Body of pancreas (tissue), 4 donors: ENCODE measurements around the gene KAT2A. TPM values are rescaled to one million over a fixed set of nuclear protein-coding genes. Genes with fewer than 3 reads are reported as not detected.
"Not testable (repeated sequence)": the region's sequence is repeated elsewhere in the genome, so short reads cannot be mapped to it uniquely, and the experiment has no call there.

ENCODE experiments used
- ATAC-seq: fragments of 150-250 bp; one replicate; pipeline ENCODE4 v1.9.1; 2016
- DNase-seq, 4 donors: peaks; one replicate each; pipeline ENCODE4 v3.0.0-alpha.2; 2019
- H3K27ac ChIP-seq, 4 donors: fragments of 200-600 bp; sonication (generic); 1 replicate in 3 of 4; 2 replicates in 1 of 4; pipeline versions ENCODE4 v1.5.1 to v1.6.1; 2016 to 2019; ENCODE audit warnings: mild to moderate bottlenecking in 1 of 4, mixed read lengths in 1 of 4, moderate library complexity in 1 of 4
- H3K27me3 ChIP-seq, 2 donors: fragments of 200-600 bp; sonication (generic); one replicate each; pipeline ENCODE4 v1.6.0; 2016; ENCODE audit warnings: mild to moderate bottlenecking in 1 of 2
- H3K36me3 ChIP-seq, 2 donors: fragments of 200-600 bp; sonication (generic); replicated peaks in 1 of 2; 2 replicates each; pipeline ENCODE4 v1.5.1; 2016; ENCODE audit warnings: low read depth in 2 of 2; ENCODE audit not compliant: insufficient read depth in 1 of 2
- H3K4me1 ChIP-seq: fragments of 200-600 bp; sonication (generic); one replicate; pipeline ENCODE4 v1.6.0; 2016
- H3K4me3 ChIP-seq, 2 donors: fragments of 200-600 bp; sonication (generic); 1 replicate in 1 of 2; 2 replicates in 1 of 2; pipeline ENCODE4 v1.5.1; 2016 to 2019
- H3K9me3 ChIP-seq, 3 donors: fragments of 200-600 bp; sonication (generic); 1 replicate in 2 of 3; 2 replicates in 1 of 3; pipeline ENCODE4 v1.5.1; 2016
- POLR2A ChIP-seq, 3 donors: fragments of 450-650 bp; IDR thresholded peaks; one replicate each; pipeline ENCODE4 v1.6.1; 2016; ENCODE audit warnings: antibody characterized with exemption in 3 of 3, mild to moderate bottlenecking in 2 of 3
- WGBS, 2 donors: methylation state at CpG; one replicate each; pipeline ENCODE4 v1.1.5; 2017; 5-methylcytosine and 5-hydroxymethylcytosine counted together
- intact Hi-C: fragments of 100-400 bp; cut with DNase I; formaldehyde crosslinking; loops from one replicate; pipeline ENCODE4 v1.15.1; 2023
- total RNA-seq, 2 donors: library from RNA; depleted of rRNA; stranded (reverse); fragments of >200 nt; gene quantifications; one replicate each; pipeline ENCODE4 v1.1.0, GENCODE V29; 2016
- TF ChIP-seq, protein P1 (sequence below), 7 experiments: fragments of 450-650 bp in 4 of 7; fragments of 200-600 bp in 3 of 7; sonication (generic) in 3 of 7; IDR thresholded peaks; one replicate each; pipeline ENCODE4 v1.5.1; 2016 to 2019; ENCODE audit warnings: antibody characterized with exemption in 7 of 7

Gene KAT2A
- total RNA-seq, 2 donors from 2014 or later: 50.6 to 58.7 TPM

DNA sequence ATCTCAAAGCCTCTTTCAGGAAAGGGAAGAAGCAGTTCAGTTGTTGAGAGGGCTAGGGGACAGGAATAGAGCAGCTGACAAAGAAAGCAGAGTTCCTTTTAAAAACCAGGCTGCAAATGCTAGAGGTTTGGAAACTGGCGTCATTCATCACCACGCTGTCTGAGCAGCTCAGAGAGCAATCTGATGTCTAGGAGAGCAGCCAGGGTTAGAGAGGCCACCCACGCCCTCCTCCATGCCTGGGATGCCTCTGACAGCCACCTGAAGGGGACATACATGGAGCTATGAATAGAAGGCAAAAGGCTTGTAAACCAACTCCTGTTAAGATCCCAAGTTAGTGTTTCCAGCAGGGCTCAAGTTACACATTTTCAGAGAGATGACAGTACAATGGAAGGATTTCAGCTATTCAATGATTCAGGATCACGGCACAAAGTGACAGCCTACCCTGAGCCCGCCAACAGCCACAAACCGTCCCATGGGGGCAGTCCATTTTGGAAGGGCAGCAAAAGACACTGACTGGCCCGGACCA lies 21.3 kb upstream of the KAT2A start:
- intact Hi-C loops: no loop called here
- DNase-seq: no peak
- no peak overlapping the region for H3K4me3 ChIP-seq
- 76 to 81% methylated on average over 4 to 7 of the region's 7 CpGs for WGBS, 2 donors
- H3K27me3 ChIP-seq: no peaks in the 10 kb centered on the region
- peaks cover 0 to 4% of the 10 kb centered on the region in 2 donors for H3K36me3 ChIP-seq
- peaks cover 38% of the 10 kb centered on the region for H3K4me1 ChIP-seq
- no peak for ATAC-seq
- no peak for TF ChIP-seq POLR2A (IDR thresholded peaks at IDR 0.05)
- TF ChIP-seq, protein P1, sequence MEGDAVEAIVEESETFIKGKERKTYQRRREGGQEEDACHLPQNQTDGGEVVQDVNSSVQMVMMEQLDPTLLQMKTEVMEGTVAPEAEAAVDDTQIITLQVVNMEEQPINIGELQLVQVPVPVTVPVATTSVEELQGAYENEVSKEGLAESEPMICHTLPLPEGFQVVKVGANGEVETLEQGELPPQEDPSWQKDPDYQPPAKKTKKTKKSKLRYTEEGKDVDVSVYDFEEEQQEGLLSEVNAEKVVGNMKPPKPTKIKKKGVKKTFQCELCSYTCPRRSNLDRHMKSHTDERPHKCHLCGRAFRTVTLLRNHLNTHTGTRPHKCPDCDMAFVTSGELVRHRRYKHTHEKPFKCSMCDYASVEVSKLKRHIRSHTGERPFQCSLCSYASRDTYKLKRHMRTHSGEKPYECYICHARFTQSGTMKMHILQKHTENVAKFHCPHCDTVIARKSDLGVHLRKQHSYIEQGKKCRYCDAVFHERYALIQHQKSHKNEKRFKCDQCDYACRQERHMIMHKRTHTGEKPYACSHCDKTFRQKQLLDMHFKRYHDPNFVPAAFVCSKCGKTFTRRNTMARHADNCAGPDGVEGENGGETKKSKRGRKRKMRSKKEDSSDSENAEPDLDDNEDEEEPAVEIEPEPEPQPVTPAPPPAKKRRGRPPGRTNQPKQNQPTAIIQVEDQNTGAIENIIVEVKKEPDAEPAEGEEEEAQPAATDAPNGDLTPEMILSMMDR (IDR thresholded peaks at IDR 0.05): no peak
- peak overlapping the region in 2 of 4 donors; percentile 31 to 60 for H3K27ac ChIP-seq
- H3K9me3 ChIP-seq: no peaks in the 10 kb centered on the region

DNA sequence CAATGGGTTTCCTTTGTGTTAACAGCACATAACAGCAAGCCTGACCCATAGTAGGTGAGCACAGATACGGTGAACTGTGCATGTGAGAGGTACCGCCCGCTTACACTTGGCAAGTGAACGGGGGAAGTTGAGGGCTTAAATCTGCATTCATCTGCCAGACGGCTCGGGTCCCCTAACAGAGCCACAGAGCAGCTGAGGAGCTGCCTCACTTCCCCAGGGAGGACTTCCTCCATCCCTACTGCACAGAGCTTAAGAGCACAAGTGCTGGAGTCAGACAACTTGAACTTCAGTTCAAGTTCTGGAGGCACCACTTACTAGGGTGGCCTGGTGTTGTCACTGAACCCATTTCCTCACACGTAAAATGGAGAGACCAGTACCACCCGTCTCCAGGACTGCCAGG lies 20.2 kb upstream of the KAT2A start:
- H3K4me3 ChIP-seq: no peak overlapping the region
- H3K27me3 ChIP-seq: no peaks in the 10 kb centered on the region
- no peaks in the 10 kb centered on the region for H3K9me3 ChIP-seq
- WGBS, 2 donors: 66 to 77% methylated on average over 4 to 8 of the region's 8 CpGs
- intact Hi-C loops: no loop called here
- H3K36me3 ChIP-seq: peaks cover 0 to 4% of the 10 kb centered on the region in 2 donors
- no peak overlapping the region for H3K27ac ChIP-seq
- DNase-seq: no peak
- H3K4me1 ChIP-seq: peaks cover 48% of the 10 kb centered on the region
- TF ChIP-seq POLR2A (IDR thresholded peaks at IDR 0.05): no peak
- TF ChIP-seq, protein P1 (IDR thresholded peaks at IDR 0.05): no peak
- no peak for ATAC-seq

DNA sequence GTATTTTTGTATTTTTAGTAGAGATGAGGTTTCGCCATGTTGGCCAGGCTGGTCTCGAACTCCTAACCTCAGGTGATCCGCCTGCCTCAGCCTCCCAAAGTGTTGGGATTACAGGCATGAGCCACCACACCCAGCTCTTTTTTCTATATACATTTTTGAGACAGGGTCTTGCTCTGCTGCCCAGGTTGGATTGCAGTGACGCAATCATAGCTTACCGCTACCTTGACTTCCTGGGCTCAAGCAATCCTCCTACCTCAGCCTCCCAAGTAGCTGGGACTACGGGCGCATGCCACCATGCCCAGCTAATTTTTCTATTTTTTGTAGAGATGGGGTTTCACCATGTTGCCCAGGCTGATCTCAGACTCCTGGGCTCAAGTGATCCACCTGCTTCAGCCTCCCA lies 19.5 kb upstream of the KAT2A start:
- WGBS, 2 donors: 93 to 99% methylated on average over 7 of the region's 7 CpGs
- H3K9me3 ChIP-seq, H3K36me3 ChIP-seq, H3K4me3 ChIP-seq, DNase-seq, H3K27ac ChIP-seq, intact Hi-C loops, H3K27me3 ChIP-seq, ATAC-seq: not testable (repeated sequence)
- H3K4me1 ChIP-seq: peaks cover 55% of the 10 kb centered on the region

DNA sequence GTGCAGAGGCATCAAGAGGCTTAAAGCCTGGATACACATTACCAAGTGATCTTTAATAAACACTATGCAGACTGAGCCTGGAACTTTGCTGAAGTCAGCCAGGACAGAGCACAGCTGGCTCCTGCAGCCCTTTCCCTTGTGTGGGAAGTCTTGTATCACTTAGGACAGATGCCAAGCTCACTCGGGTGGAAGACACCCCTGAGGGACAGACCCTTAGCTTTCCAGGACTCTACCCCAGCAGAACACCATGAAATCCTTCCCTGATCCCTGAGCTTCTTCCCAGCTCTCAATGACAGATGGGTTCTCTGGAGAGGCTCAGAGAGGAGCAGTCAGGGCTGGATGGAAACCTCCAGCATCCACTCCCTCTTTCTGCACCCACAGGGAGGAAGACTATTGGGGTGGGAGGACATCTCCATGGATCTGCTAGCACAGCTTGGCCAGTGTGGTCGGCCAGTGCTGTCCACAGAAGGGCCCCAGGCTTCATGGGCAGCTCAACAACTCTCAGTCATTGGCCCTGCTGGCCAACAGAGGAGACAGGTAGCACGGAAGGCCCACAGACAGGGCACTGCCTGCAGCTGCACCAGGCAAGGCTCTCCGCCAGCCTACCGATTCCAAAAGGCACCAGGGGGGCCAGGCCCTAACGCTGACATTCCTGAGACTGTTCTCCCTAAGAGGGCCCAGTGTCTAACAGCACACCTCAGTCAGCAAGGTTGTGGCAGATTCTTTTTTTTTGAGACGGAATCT lies 17.8 kb upstream of the KAT2A start:
- DNase-seq: peak in 2 of 4 donors; percentile 38 to 43
- peaks cover 73% of the 10 kb centered on the region for H3K4me1 ChIP-seq
- WGBS, 2 donors: 33 to 52% methylated on average over 2 to 6 of the region's 7 CpGs
- peak overlapping the region; percentile 21 to 48 (median 37) for H3K27ac ChIP-seq
- no peak for ATAC-seq
- no peak for TF ChIP-seq POLR2A (IDR thresholded peaks at IDR 0.05)
- TF ChIP-seq, protein P1 (IDR thresholded peaks at IDR 0.05): no peak
- intact Hi-C loops: no loop called here
- no peaks in the 10 kb centered on the region for H3K9me3 ChIP-seq
- H3K4me3 ChIP-seq: no peak overlapping the region
- no peaks in the 10 kb centered on the region for H3K27me3 ChIP-seq
- H3K36me3 ChIP-seq: no peaks in the 10 kb centered on the region

DNA sequence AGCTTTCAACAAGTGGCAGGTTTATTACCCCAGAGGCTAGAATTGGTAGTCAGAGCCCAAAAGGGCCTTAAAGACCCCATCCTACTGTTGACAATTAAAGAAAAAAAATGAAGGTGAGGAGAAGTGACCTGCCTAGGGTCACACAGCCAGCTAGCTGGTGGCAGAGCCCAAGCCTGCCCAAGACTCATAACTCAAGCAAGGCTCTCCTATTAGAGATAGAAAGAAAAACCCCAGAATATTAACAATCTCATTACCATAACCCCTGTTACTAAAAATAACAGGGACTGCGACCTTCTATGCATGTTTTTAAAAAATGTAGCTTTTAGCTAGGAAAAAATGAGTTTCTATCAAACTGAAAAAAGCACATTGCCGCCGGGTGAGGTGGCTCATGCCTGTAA lies 15.5 kb upstream of the KAT2A start:
- DNase-seq (no peak), ATAC-seq (no peak)
- WGBS, 2 donors: 14 to 40% methylated on average over 3 of the region's 3 CpGs
- Histone ChIP-seq H3K4me1 (peaks cover 78% of the 10 kb centered on the region), H3K36me3 (no peaks in the 10 kb centered on the region), H3K9me3 (no peaks in the 10 kb centered on the region), H3K4me3 (no peak overlapping the region), H3K27ac (peak overlapping the region; percentile 85 to 95 (median 92)), H3K27me3 (no peaks in the 10 kb centered on the region)
- TF ChIP-seq, protein P1 (IDR thresholded peaks at IDR 0.05): no peak
- no peak for TF ChIP-seq POLR2A (IDR thresholded peaks at IDR 0.05)
- intact Hi-C loops: no loop called here
